Type B pancreatic cell (in vitro differentiated cells): ENCODE results near the gene FAM222B. TPM values are rescaled to one million over a fixed set of nuclear protein-coding genes. Genes with fewer than 3 reads are reported as not detected.

ENCODE experiments used
- microRNA-seq: library from miRNA; unstranded; fragments of <30 nt; microRNA quantifications from one replicate; pipeline ENCODE4, GENCODE V29; 2020
- total RNA-seq: library from RNA; stranded (reverse); gene quantifications from 2 replicates; pipeline ENCODE4 v1.2.1, GENCODE V29; 2021; ENCODE audit warnings: low replicate concordance

Gene FAM222B
- total RNA-seq, 1 donor from 2014 or later, result 28.7 TPM

Small RNAs within 50 kb of the gene (microRNA-seq; reads per million reads assigned to microRNA genes)
- gene MIR451B, result not detected

Other genes starting within 250 kb of the FAM222B start
- 30.9 and 88.3 TPM in 2 replicates for gene SPAG5, start 243.8 kb downstream of the FAM222B start, total RNA-seq
- gene RSKR, start 228.6 kb downstream of the FAM222B start, total RNA-seq, result 17.5 and 27.7 TPM in 2 replicates
- 144 and 151 TPM in 2 replicates for gene BLTP2, start 197.6 kb downstream of the FAM222B start, total RNA-seq
- gene SDF2, start 180.9 kb downstream of the FAM222B start, total RNA-seq, result 59.2 and 63.9 TPM in 2 replicates
- 61.3 and 69.2 TPM in 2 replicates for gene SUPT6H, start 180.6 kb downstream of the FAM222B start, total RNA-seq
- 3.0 and 9.2 TPM in 2 replicates for gene PROCA1, start 130.9 kb downstream of the FAM222B start, total RNA-seq
- gene RAB34, start 124.9 kb downstream of the FAM222B start, total RNA-seq, result 54.2 and 133 TPM in 2 replicates
- 1,717 and 1,950 TPM in 2 replicates for gene RPL23A, start 122.8 kb downstream of the FAM222B start, total RNA-seq
- 18.6 and 40.2 TPM in 2 replicates for gene TLCD1, start 116.6 kb downstream of the FAM222B start, total RNA-seq
- 8.7 and 9.5 TPM in 2 replicates for gene NEK8, start 114.0 kb downstream of the FAM222B start, total RNA-seq
- gene TRAF4, start 98.8 kb downstream of the FAM222B start, total RNA-seq, result 219 and 327 TPM in 2 replicates
- 42.8 and 51.1 TPM in 2 replicates for gene ERAL1, start 12.2 kb upstream of the FAM222B start, total RNA-seq
- 73.1 and 90.6 TPM in 2 replicates for gene FLOT2, start 54.9 kb upstream of the FAM222B start, total RNA-seq
- 19.3 and 20.4 TPM in 2 replicates for gene DHRS13, start 60.3 kb upstream of the FAM222B start, total RNA-seq
- 47.8 and 58.0 TPM in 2 replicates for gene PHF12, start 108.7 kb upstream of the FAM222B start, total RNA-seq
- gene SEZ6, start 163.2 kb upstream of the FAM222B start, total RNA-seq, result 6.9 and 11.5 TPM in 2 replicates
- 3.1 and 3.8 TPM in 2 replicates for gene PIPOX, start 200.4 kb upstream of the FAM222B start, total RNA-seq